ENCODE results near the gene SLC24A5. TPM values are rescaled to one million over a fixed set of nuclear protein-coding genes. Genes with fewer than 3 reads are reported as not detected.

SLC24A5 gene
- total and polyA plus RNA-seq, 7 donors: 0.36 TPM; not detected in 6

GRCh38 chr15:48096813-48097212 lies 24.0 kb upstream of the SLC24A5 start:
- Histone ChIP-seq H3K27me3 (no peaks in the 10 kb centered on the region), H3K9me3 (no peaks in the 10 kb centered on the region), H3K27ac (no peak overlapping the region), H3K36me3 (no peaks in the 10 kb centered on the region), H3K4me3 (no peak overlapping the region), H3K4me1 (no peaks in the 10 kb centered on the region)
- DNase-seq: no peak
- intact Hi-C loops (cut with DNase I): no loop called here
- 80 to 85% methylated on average over 2 of the region's 2 CpGs for WGBS, 2 donors
- no peak for TF ChIP-seq POLR2AphosphoS5 (IDR thresholded peaks at IDR 0.05)
- no peak for TF ChIP-seq POLR2A (IDR thresholded peaks at IDR 0.05)

GRCh38 chr15:48097264-48097663 lies 23.5 kb upstream of the SLC24A5 start:
- H3K9me3 ChIP-seq: no peaks in the 10 kb centered on the region
- intact Hi-C loops (cut with DNase I): no loop called here
- DNase-seq: no peak
- no peak overlapping the region for H3K4me3 ChIP-seq
- H3K27me3 ChIP-seq: no peaks in the 10 kb centered on the region
- no peaks in the 10 kb centered on the region for H3K36me3 ChIP-seq
- H3K27ac ChIP-seq: no peak overlapping the region
- WGBS, 2 donors: 83 to 86% methylated on average over 2 of the region's 2 CpGs
- TF ChIP-seq POLR2A (IDR thresholded peaks at IDR 0.05): no peak
- no peak for TF ChIP-seq CTCF (IDR thresholded peaks at IDR 0.05)
- no peak for TF ChIP-seq EP300 (IDR thresholded peaks at IDR 0.05)
- no peak for TF ChIP-seq POLR2AphosphoS5 (IDR thresholded peaks at IDR 0.05)
- no peaks in the 10 kb centered on the region for H3K4me1 ChIP-seq

GRCh38 chr15:48101376-48101961 lies 19.3 kb upstream of the SLC24A5 start:
- Histone ChIP-seq H3K27ac (no peak overlapping the region), H3K27me3 (no peaks in the 10 kb centered on the region), H3K4me1 (no peaks in the 10 kb centered on the region), H3K4me3 (no peak overlapping the region), H3K36me3 (no peaks in the 10 kb centered on the region), H3K9me3 (no peaks in the 10 kb centered on the region)
- DNase-seq: no peak
- TF ChIP-seq POLR2A (IDR thresholded peaks at IDR 0.05) (no peak), EP300 (IDR thresholded peaks at IDR 0.05) (no peak), POLR2AphosphoS5 (IDR thresholded peaks at IDR 0.05) (no peak), CTCF (IDR thresholded peaks at IDR 0.05) (no peak)
- 19 to 67% methylated on average over 6 of the region's 6 CpGs for WGBS, 2 donors
- intact Hi-C loops (cut with DNase I): no loop called here

- intact Hi-C loops (cut with DNase I): no loop called here
- 76 to 87% methylated on average over 6 of the region's 6 CpGs for WGBS, 2 donors
These were observed 18.6 kb upstream of the SLC24A5 start for GRCh38 chr15:48102167-48102566.

GRCh38 chr15:48103647-48104046 lies 17.1 kb upstream of the SLC24A5 start:
- Histone ChIP-seq H3K4me3 (no peak overlapping the region), H3K9me3 (no peaks in the 10 kb centered on the region), H3K4me1 (no peaks in the 10 kb centered on the region), H3K36me3 (no peaks in the 10 kb centered on the region), H3K27ac (no peak overlapping the region), H3K27me3 (no peaks in the 10 kb centered on the region)
- no peak for DNase-seq
- TF ChIP-seq CTCF (IDR thresholded peaks at IDR 0.05) (no peak), EP300 (IDR thresholded peaks at IDR 0.05) (no peak), POLR2A (IDR thresholded peaks at IDR 0.05) (no peak), POLR2AphosphoS5 (IDR thresholded peaks at IDR 0.05) (no peak)
- intact Hi-C loops (cut with DNase I): no loop called here
- WGBS, 2 donors: 55 to 81% methylated on average over 5 of the region's 5 CpGs

More at GRCh38 chr15:48102167-48102566, 18.6 kb upstream of the SLC24A5 start:
- Histone ChIP-seq H3K4me3 (no peak overlapping the region), H3K4me1 (no peaks in the 10 kb centered on the region), H3K36me3 (no peaks in the 10 kb centered on the region), H3K9me3 (no peaks in the 10 kb centered on the region), H3K27ac (no peak overlapping the region), H3K27me3 (no peaks in the 10 kb centered on the region)
- TF ChIP-seq EP300 (IDR thresholded peaks at IDR 0.05): no peak
- no peak for TF ChIP-seq POLR2AphosphoS5 (IDR thresholded peaks at IDR 0.05)
- no peak for TF ChIP-seq CTCF (IDR thresholded peaks at IDR 0.05)
- no peak for TF ChIP-seq POLR2A (IDR thresholded peaks at IDR 0.05)
- no peak for DNase-seq

All from sigmoid colon (tissue), 7 donors.